Brain microvascular endothelial cell (primary cell): ENCODE measurements around the gene DACT3.

ENCODE experiments used
- DNase-seq: peaks from one replicate; pipeline ENCODE4 v3.0.0-alpha.2; 2020
- H3K27ac ChIP-seq: fragments of 250-450 bp; sonication (Bioruptor Pico); 2 replicates; pipeline ENCODE4 v1.5.1; 2020; ENCODE audit warnings: mild to moderate bottlenecking, moderate library complexity
- H3K27me3 ChIP-seq: fragments of 250-450 bp; sonication (Bioruptor Pico); replicated peaks from 2 replicates; pipeline ENCODE4 v1.5.1; 2020; ENCODE audit warnings: mild to moderate bottlenecking
- H3K36me3 ChIP-seq: fragments of 250-450 bp; sonication (Bioruptor Pico); replicated peaks from 2 replicates; pipeline ENCODE4 v1.5.1; 2020; ENCODE audit warnings: mild to moderate bottlenecking
- H3K4me3 ChIP-seq: 2 replicates; pipeline ENCODE4 v1.5.1; 2011; ENCODE audit warnings: low read depth, mild to moderate bottlenecking, control low read depth, low read length, moderate library complexity
- CTCF ChIP-seq: IDR thresholded peaks from 2 replicates; pipeline ENCODE4 v1.5.1; 2011; ENCODE audit warnings: low read depth, mild to moderate bottlenecking, moderate library complexity, low read length, control low read depth, inconsistent platforms; ENCODE audit errors: missing control alignments
- in situ Hi-C: cut with HindIII; loops from 2 replicates; pipeline ENCODE4 v1.10.0; 2017; ENCODE audit warnings: low sequenced_read_pairs, low pct_ligation_motif_present

Gene DACT3

GRCh38 chr19:46603195-46603637 is 57.8 kb downstream of the DACT3 start:
- no peak overlapping the region for H3K27ac ChIP-seq
- no peak for TF ChIP-seq CTCF
- peaks cover 27% of the 10 kb centered on the region for H3K36me3 ChIP-seq
- H3K4me3 ChIP-seq: peak overlapping the region; percentile 92
- no peaks in the 10 kb centered on the region for H3K27me3 ChIP-seq
- no peak for DNase-seq
- in situ Hi-C loops: no loop called here

GRCh38 chr19:46602392-46603194 is 58.4 kb downstream of the DACT3 start:
- Histone ChIP-seq H3K4me3 (peak overlapping the region; percentile 92), H3K27ac (no peak overlapping the region), H3K27me3 (no peaks in the 10 kb centered on the region), H3K36me3 (peaks cover 21% of the 10 kb centered on the region)
- no peak for DNase-seq
- in situ Hi-C loops: no loop called here
- TF ChIP-seq CTCF: no peak

GRCh38 chr19:46601318-46602224 is 59.4 kb downstream of the DACT3 start, which contains the start of gene CALM3:
Gene CALM3, plus strand, starts transcription at chr19:46601330. Its CDS starts 105 bp downstream, at chr19:46601435.
- Histone ChIP-seq H3K4me3 (peak within 1 kb of the TSS; percentile 92), H3K27me3 (no peaks in the 10 kb centered on the region), H3K36me3 (peaks cover 11% of the 10 kb centered on the region), H3K27ac (peak within 1 kb of the TSS; percentile 100)
- no peak for TF ChIP-seq CTCF
- DNase-seq: no peak
- in situ Hi-C loops: no loop called here

GRCh38 chr19:46600384-46601317 is 60.3 kb downstream of the DACT3 start:
- in situ Hi-C loops: no loop called here
- H3K27ac ChIP-seq: peak overlapping the region; percentile 100
- no peaks in the 10 kb centered on the region for H3K27me3 ChIP-seq
- peak overlapping the region; percentile 92 for H3K4me3 ChIP-seq
- peak; percentile 97 for DNase-seq
- TF ChIP-seq CTCF: no peak
- H3K36me3 ChIP-seq: peaks cover 1% of the 10 kb centered on the region

- no peak for DNase-seq
- in situ Hi-C loops: no loop called here
- H3K4me3 ChIP-seq: peak overlapping the region; percentile 92
Measured at GRCh38 chr19:46599716-46600373, 61.1 kb downstream of the DACT3 start.

More at GRCh38 chr19:46599716-46600373, 61.1 kb downstream of the DACT3 start:
- Histone ChIP-seq H3K27ac (peak overlapping the region; percentile 100), H3K27me3 (no peaks in the 10 kb centered on the region), H3K36me3 (no peaks in the 10 kb centered on the region)
- no peak for TF ChIP-seq CTCF
